WTC11 (cell line): ENCODE results near the gene NCMAP. TPM values are rescaled to one million over a fixed set of nuclear protein-coding genes. Genes with fewer than 3 reads are reported as not detected.

ENCODE experiments used
- ATAC-seq: fragments of 200-7000 bp; cut with Tn5 transposase; 2 replicates; pipeline ENCODE4 v1.10.0; 2021; ENCODE audit warnings: mild to moderate bottlenecking, moderate library complexity
- CTCF ChIA-PET: fragments of 300-600 bp; sonication (Branson Sonifier 250); formaldehyde crosslinking; loops from one replicate; lab custom pipeline; 2021; ENCODE audit warnings: antibody characterized with exemption; lab: Charles Lee
- POLR2A ChIA-PET: fragments of 350-600 bp; sonication (Branson Sonifier 250); formaldehyde crosslinking; loops from one replicate; lab custom pipeline; 2021; ENCODE audit warnings: antibody characterized with exemption; lab: Charles Lee
- DNase-seq: peaks from one replicate; pipeline ENCODE4 v3.0.0; 2021; ENCODE audit warnings: low spot score
- H3K27ac Mint-ChIP-seq: 2 replicates; pipeline ENCODE4 v1.8.0; 2021; ENCODE audit warnings: mixed read lengths
- H3K27me3 Mint-ChIP-seq: 2 replicates; pipeline ENCODE4 v1.8.0; 2021; ENCODE audit warnings: low read depth, mild to moderate bottlenecking, moderate library complexity, mixed read lengths
- H3K36me3 Mint-ChIP-seq: 2 replicates; pipeline ENCODE4 v1.8.0; 2021; ENCODE audit warnings: mixed read lengths
- H3K4me1 Mint-ChIP-seq: 2 replicates; pipeline ENCODE4 v1.8.0; 2022; ENCODE audit warnings: mixed read lengths
- H3K4me3 Mint-ChIP-seq: 2 replicates; pipeline ENCODE4 v1.8.0; 2021; ENCODE audit warnings: mild to moderate bottlenecking, moderate library complexity, mixed read lengths
- H3K9me3 Mint-ChIP-seq: 2 replicates; pipeline ENCODE4 v1.8.0; 2021; ENCODE audit warnings: mixed read lengths
- ELF4 ChIP-seq: sonication (generic); formaldehyde crosslinking; IDR thresholded peaks from 2 replicates; pipeline ENCODE4 v1.8.1; 2022; ENCODE audit warnings: low read depth, mild to moderate bottlenecking, moderate library complexity, missing genetic modification reagents
- EMX1 ChIP-seq: fragments of 250-450 bp; sonication (Bioruptor Pico); IDR thresholded peaks from 2 replicates; pipeline ENCODE4 v1.8.0; 2021; ENCODE audit warnings: mild to moderate bottlenecking
- ESRRA ChIP-seq: sonication (generic); formaldehyde crosslinking; IDR thresholded peaks from 2 replicates; pipeline ENCODE4 v1.8.1; 2022; ENCODE audit warnings: mild to moderate bottlenecking, missing genetic modification reagents, borderline replicate concordance
- GRHL2 ChIP-seq: fragments of 250-450 bp; sonication (Bioruptor Pico); IDR thresholded peaks from 2 replicates; pipeline ENCODE4 v1.8.0; 2022; ENCODE audit warnings: mild to moderate bottlenecking, moderate library complexity; ENCODE audit not compliant: insufficient replicate concordance, severe bottlenecking
- JAZF1 ChIP-seq: fragments of 250-450 bp; sonication (Bioruptor Pico); IDR thresholded peaks from 2 replicates; pipeline ENCODE4 v1.9.0; 2021; ENCODE audit warnings: moderate library complexity, mild to moderate bottlenecking, inconsistent platforms
- MAX ChIP-seq: sonication (generic); formaldehyde crosslinking; IDR thresholded peaks from 2 replicates; pipeline ENCODE4 v1.8.0; 2022; ENCODE audit warnings: mild to moderate bottlenecking, missing genetic modification reagents
- NFE2L1 ChIP-seq: sonication (generic); formaldehyde crosslinking; IDR thresholded peaks from 2 replicates; pipeline ENCODE4 v1.8.1; 2023; ENCODE audit warnings: missing genetic modification reagents
- NFYB ChIP-seq: sonication (generic); formaldehyde crosslinking; conservative IDR thresholded peaks from 2 replicates; pipeline ENCODE4 v1.8.0; 2022; ENCODE audit warnings: low read depth, missing genetic modification reagents
- PREB ChIP-seq: sonication (generic); formaldehyde crosslinking; IDR thresholded peaks from 2 replicates; pipeline ENCODE4 v1.8.1; 2022; ENCODE audit warnings: mild to moderate bottlenecking, missing genetic modification reagents, moderate library complexity, borderline replicate concordance
- TP53 ChIP-seq: sonication (generic); formaldehyde crosslinking; IDR thresholded peaks from 2 replicates; pipeline ENCODE4 v1.8.1; 2023; ENCODE audit warnings: mild to moderate bottlenecking, missing genetic modification reagents
- ZBTB43 ChIP-seq: sonication (generic); formaldehyde crosslinking; IDR thresholded peaks from 2 replicates; pipeline ENCODE4 v1.8.1; 2023; ENCODE audit warnings: mild to moderate bottlenecking, missing genetic modification reagents
- ZNF121 ChIP-seq: sonication (generic); formaldehyde crosslinking; IDR thresholded peaks from 2 replicates; pipeline ENCODE4 v1.8.0; 2023; ENCODE audit warnings: missing genetic modification reagents
- ZNF263 ChIP-seq: sonication (generic); formaldehyde crosslinking; IDR thresholded peaks from 2 replicates; pipeline ENCODE4 v1.8.1; 2022; ENCODE audit warnings: low read depth, mild to moderate bottlenecking, moderate library complexity, missing genetic modification reagents
- total RNA-seq: library from RNA; stranded (reverse); gene quantifications from 3 replicates; pipeline ENCODE4 v1.2.3, GENCODE V29; 2021
- TF ChIP-seq, protein P1 (sequence below): sonication (generic); formaldehyde crosslinking; IDR thresholded peaks from 2 replicates; pipeline ENCODE4 v1.8.1; 2022; ENCODE audit warnings: low read depth, mild to moderate bottlenecking, moderate library complexity, missing genetic modification reagents, borderline replicate concordance
- TF ChIP-seq, protein P2 (sequence below): sonication (generic); formaldehyde crosslinking; IDR thresholded peaks from 2 replicates; pipeline ENCODE4 v1.8.1; 2023; ENCODE audit warnings: mild to moderate bottlenecking, missing genetic modification reagents, moderate library complexity
- TF ChIP-seq, protein P3 (sequence below): sonication (generic); formaldehyde crosslinking; IDR thresholded peaks from 2 replicates; pipeline ENCODE4 v1.8.1; 2023; ENCODE audit warnings: mild to moderate bottlenecking, missing genetic modification reagents, borderline replicate concordance
- TF ChIP-seq, protein P4 (sequence below): sonication (generic); formaldehyde crosslinking; IDR thresholded peaks from 2 replicates; pipeline ENCODE4 v1.8.0; 2023; ENCODE audit warnings: missing genetic modification reagents

NCMAP gene
- total RNA-seq, 1 experiment from 2014 or later: 0.26 TPM

DNA sequence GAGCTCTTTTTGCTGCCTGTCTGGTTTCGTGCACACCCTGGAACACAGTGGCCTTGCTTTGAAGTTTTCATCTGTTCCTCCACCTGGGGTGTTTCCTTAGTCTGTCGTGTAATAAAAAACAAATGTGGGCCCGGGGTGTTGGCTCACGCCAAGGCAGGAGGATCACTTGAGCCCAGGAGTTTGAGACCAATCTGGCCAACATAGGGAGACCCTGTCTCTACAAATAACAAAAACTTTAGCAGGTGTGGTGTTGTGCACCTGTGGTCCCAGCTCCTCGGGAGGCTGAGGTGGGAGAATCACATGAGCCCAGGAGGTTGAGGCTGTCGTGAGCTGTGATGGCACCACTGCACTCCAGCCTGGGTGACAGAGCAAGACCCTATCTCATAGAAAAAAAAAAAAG lies 4.5 kb downstream of the NCMAP start:
- Mint-ChIP-seq H3K36me3 (no peaks in the 10 kb centered on the region; the same call in 1 of the 2 replicates), H3K4me3 (no peak overlapping the region), H3K9me3 (peaks cover 9% of the 10 kb centered on the region; the same call in 1 of the 2 replicates), H3K27ac (no peak overlapping the region), H3K4me1 (peaks cover 22% of the 10 kb centered on the region), H3K27me3 (peaks cover 22% of the 10 kb centered on the region)
- POLR2A ChIA-PET: no interaction called here
- no peak for TF ChIP-seq ZBTB43 (CRISPR knock-in tag)
- DNase-seq (no peak), ATAC-seq (no peak)
- CTCF ChIA-PET: interaction anchor here (0.5 to 5.4 kb wide), 3 partner anchors 10 to 27 kb away, joined by 3 to 34 read pairs (median 9); no protein-coding TSS in a partner anchor

DNA sequence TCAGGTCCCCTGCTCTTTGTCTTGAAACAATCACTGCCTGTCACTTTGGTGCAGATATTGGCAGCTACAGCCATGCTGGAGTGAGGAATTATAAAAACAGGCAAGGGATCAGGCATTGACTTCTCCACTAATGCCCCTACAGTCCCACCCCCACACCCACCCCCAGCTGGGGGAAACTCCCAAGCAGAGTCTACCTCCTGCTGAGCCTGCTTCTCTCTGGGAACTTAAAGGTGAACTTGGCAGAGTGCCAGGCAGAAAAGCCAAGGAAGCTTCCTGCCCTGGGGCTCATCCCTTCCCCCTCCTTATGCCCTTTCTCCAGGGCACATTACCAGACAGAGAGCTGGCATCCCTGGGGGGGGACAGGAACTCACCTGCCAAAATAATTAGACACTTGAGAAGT lies 6.7 kb downstream of the NCMAP start:
- Mint-ChIP-seq H3K9me3 (peaks cover 14% of the 10 kb centered on the region), H3K4me1 (peaks cover 39% of the 10 kb centered on the region), H3K36me3 (no peaks in the 10 kb centered on the region; the same call in 1 of the 2 replicates), H3K27me3 (peaks cover 3% of the 10 kb centered on the region; the same call in 1 of the 2 replicates), H3K27ac (no peak overlapping the region), H3K4me3 (no peak overlapping the region)
- TF ChIP-seq NFE2L1 (CRISPR knock-in tag) (no peak), JAZF1 (CRISPR knock-in tag) (no peak), ZNF263 (CRISPR knock-in tag) (no peak), EMX1 (CRISPR knock-in tag) (no peak), ZNF121 (CRISPR knock-in tag) (no peak)
- TF ChIP-seq, protein P1, sequence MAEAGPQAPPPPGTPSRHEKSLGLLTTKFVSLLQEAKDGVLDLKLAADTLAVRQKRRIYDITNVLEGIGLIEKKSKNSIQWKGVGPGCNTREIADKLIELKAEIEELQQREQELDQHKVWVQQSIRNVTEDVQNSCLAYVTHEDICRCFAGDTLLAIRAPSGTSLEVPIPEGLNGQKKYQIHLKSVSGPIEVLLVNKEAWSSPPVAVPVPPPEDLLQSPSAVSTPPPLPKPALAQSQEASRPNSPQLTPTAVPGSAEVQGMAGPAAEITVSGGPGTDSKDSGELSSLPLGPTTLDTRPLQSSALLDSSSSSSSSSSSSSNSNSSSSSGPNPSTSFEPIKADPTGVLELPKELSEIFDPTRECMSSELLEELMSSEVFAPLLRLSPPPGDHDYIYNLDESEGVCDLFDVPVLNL: no peak
- TF ChIP-seq, protein P2, sequence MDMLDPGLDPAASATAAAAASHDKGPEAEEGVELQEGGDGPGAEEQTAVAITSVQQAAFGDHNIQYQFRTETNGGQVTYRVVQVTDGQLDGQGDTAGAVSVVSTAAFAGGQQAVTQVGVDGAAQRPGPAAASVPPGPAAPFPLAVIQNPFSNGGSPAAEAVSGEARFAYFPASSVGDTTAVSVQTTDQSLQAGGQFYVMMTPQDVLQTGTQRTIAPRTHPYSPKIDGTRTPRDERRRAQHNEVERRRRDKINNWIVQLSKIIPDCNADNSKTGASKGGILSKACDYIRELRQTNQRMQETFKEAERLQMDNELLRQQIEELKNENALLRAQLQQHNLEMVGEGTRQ (CRISPR knock-in tag): no peak
- TF ChIP-seq, protein P3, sequence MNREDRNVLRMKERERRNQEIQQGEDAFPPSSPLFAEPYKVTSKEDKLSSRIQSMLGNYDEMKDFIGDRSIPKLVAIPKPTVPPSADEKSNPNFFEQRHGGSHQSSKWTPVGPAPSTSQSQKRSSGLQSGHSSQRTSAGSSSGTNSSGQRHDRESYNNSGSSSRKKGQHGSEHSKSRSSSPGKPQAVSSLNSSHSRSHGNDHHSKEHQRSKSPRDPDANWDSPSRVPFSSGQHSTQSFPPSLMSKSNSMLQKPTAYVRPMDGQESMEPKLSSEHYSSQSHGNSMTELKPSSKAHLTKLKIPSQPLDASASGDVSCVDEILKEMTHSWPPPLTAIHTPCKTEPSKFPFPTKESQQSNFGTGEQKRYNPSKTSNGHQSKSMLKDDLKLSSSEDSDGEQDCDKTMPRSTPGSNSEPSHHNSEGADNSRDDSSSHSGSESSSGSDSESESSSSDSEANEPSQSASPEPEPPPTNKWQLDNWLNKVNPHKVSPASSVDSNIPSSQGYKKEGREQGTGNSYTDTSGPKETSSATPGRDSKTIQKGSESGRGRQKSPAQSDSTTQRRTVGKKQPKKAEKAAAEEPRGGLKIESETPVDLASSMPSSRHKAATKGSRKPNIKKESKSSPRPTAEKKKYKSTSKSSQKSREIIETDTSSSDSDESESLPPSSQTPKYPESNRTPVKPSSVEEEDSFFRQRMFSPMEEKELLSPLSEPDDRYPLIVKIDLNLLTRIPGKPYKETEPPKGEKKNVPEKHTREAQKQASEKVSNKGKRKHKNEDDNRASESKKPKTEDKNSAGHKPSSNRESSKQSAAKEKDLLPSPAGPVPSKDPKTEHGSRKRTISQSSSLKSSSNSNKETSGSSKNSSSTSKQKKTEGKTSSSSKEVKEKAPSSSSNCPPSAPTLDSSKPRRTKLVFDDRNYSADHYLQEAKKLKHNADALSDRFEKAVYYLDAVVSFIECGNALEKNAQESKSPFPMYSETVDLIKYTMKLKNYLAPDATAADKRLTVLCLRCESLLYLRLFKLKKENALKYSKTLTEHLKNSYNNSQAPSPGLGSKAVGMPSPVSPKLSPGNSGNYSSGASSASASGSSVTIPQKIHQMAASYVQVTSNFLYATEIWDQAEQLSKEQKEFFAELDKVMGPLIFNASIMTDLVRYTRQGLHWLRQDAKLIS (CRISPR knock-in tag): no peak
- TF ChIP-seq, protein P4, sequence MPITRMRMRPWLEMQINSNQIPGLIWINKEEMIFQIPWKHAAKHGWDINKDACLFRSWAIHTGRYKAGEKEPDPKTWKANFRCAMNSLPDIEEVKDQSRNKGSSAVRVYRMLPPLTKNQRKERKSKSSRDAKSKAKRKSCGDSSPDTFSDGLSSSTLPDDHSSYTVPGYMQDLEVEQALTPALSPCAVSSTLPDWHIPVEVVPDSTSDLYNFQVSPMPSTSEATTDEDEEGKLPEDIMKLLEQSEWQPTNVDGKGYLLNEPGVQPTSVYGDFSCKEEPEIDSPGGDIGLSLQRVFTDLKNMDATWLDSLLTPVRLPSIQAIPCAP (CRISPR knock-in tag): no peak
- DNase-seq: no peak
- POLR2A ChIA-PET: no interaction called here
- ATAC-seq: no peak
- CTCF ChIA-PET: interaction anchor here (1.4 to 2.5 kb wide), 2 partner anchors 21 to 24 kb away, joined by 9 to 12 read pairs; no protein-coding TSS in a partner anchor

GRCh38 chr1:24564695-24565094 lies 8.8 kb downstream of the NCMAP start:
- H3K4me1 Mint-ChIP-seq: peaks cover 30% of the 10 kb centered on the region
- ATAC-seq (no peak), DNase-seq (no peak)
- no peak overlapping the region for H3K27ac Mint-ChIP-seq
- peaks cover 14% of the 10 kb centered on the region for H3K9me3 Mint-ChIP-seq
- TF ChIP-seq MAX (no peak), GRHL2 (CRISPR knock-in tag) (no peak), TP53 (no peak), NFYB (CRISPR knock-in tag) (no peak), ELF4 (CRISPR knock-in tag) (no peak), ESRRA (CRISPR knock-in tag) (no peak), PREB (no peak)
- TF ChIP-seq, protein P1: no peak
- H3K36me3 Mint-ChIP-seq: no peaks in the 10 kb centered on the region; the same call in 1 of the 2 replicates
- ChIA-PET CTCF (interaction anchor here (1.0 to 2.5 kb wide), 3 partner anchors 23 to 755 kb away, joined by 3 to 8 read pairs (median 3); partner anchors contain the start of gene STPG1), POLR2A (no interaction called here)
- H3K4me3 Mint-ChIP-seq: no peak overlapping the region
- H3K27me3 Mint-ChIP-seq: no peaks in the 10 kb centered on the region
